Activated effector memory CD4-positive, alpha-beta T cell treated with Interleukin-2 at 50 U/mL for 16 hours (primary cell): ENCODE results near the gene TICAM1.
"Not testable (repeated sequence)": the region's sequence is repeated elsewhere in the genome, so short reads cannot be mapped to it uniquely, and the experiment has no call there.

Experiments
- DNase-seq: peaks from one replicate; pipeline ENCODE4 v3.0.0-alpha.2; 2020

TICAM1 gene

GRCh38 chr19:4831304-4831978 is at the start of gene TICAM1:
TICAM1 (minus strand) TSS chr19:4831712; CDS start chr19:4818377, 13,335 bp downstream.
- peak; percentile 63 for DNase-seq

- DNase-seq: no peak
Measured at GRCh38 chr19:4879041-4879440, 47.5 kb upstream of the TICAM1 start.

- DNase-seq: no peak
Measured at GRCh38 chr19:4878491-4878968, 47.0 kb upstream of the TICAM1 start.

GRCh38 chr19:4877753-4878490 is 46.4 kb upstream of the TICAM1 start:
- DNase-seq: no peak

GRCh38 chr19:4873930-4874329 is 42.4 kb upstream of the TICAM1 start:
- DNase-seq: no peak

GRCh38 chr19:4871711-4872110 is 40.2 kb upstream of the TICAM1 start:
- no peak for DNase-seq

GRCh38 chr19:4870025-4870700 is 38.7 kb upstream of the TICAM1 start:
- DNase-seq: no peak

GRCh38 chr19:4868286-4868834 is 36.8 kb upstream of the TICAM1 start:
- DNase-seq: no peak

GRCh38 chr19:4867534-4868285 is 36.2 kb upstream of the TICAM1 start, which contains the start of gene PLIN3:
PLIN3 (minus strand) TSS chr19:4867667; CDS start chr19:4861394, 6,273 bp downstream.
- peak; percentile 84 for DNase-seq

- peak; percentile 31 for DNase-seq
Measured at GRCh38 chr19:4866595-4867424, 35.3 kb upstream of the TICAM1 start.

- no peak for DNase-seq
Measured at GRCh38 chr19:4861147-4861546, 29.6 kb upstream of the TICAM1 start.

- DNase-seq: no peak
Measured at GRCh38 chr19:4859697-4860096, 28.2 kb upstream of the TICAM1 start.

- DNase-seq: not testable (repeated sequence)
Measured at GRCh38 chr19:4856468-4856867, 25.0 kb upstream of the TICAM1 start.

- not testable (repeated sequence) for DNase-seq
Measured at GRCh38 chr19:4853506-4853905, 22.0 kb upstream of the TICAM1 start.

- DNase-seq: no peak
Measured at GRCh38 chr19:4852484-4852883, 21.0 kb upstream of the TICAM1 start.

GRCh38 chr19:4851551-4852290 is 20.2 kb upstream of the TICAM1 start:
- DNase-seq: peak; percentile 54

- DNase-seq: no peak
Measured at GRCh38 chr19:4849019-4849418, 17.5 kb upstream of the TICAM1 start.

- no peak for DNase-seq
Measured at GRCh38 chr19:4847190-4847973, 15.9 kb upstream of the TICAM1 start.

GRCh38 chr19:4845975-4846374 is 14.5 kb upstream of the TICAM1 start:
- not testable (repeated sequence) for DNase-seq
